GM21723 (cell line): Measurements from ENCODE around the gene COPZ1.
"Not testable (repeated sequence)": the region's sequence is repeated elsewhere in the genome, so short reads cannot be mapped to it uniquely, and the experiment has no call there.

Experiments used
- ATAC-seq: cut with Tn5 transposase; IDR thresholded peaks from one replicate; pipeline ENCODE4 v1.9.1; 2021; ENCODE audit warnings: mild to moderate bottlenecking, moderate library complexity; ENCODE audit not compliant: unreplicated experiment

Gene COPZ1

GRCh38 chr12:54330442-54330841 lies 5.5 kb downstream of the COPZ1 start:
- ATAC-seq = no peak

GRCh38 chr12:54331461-54331860 lies 6.5 kb downstream of the COPZ1 start:
- ATAC-seq = no peak

DNA sequence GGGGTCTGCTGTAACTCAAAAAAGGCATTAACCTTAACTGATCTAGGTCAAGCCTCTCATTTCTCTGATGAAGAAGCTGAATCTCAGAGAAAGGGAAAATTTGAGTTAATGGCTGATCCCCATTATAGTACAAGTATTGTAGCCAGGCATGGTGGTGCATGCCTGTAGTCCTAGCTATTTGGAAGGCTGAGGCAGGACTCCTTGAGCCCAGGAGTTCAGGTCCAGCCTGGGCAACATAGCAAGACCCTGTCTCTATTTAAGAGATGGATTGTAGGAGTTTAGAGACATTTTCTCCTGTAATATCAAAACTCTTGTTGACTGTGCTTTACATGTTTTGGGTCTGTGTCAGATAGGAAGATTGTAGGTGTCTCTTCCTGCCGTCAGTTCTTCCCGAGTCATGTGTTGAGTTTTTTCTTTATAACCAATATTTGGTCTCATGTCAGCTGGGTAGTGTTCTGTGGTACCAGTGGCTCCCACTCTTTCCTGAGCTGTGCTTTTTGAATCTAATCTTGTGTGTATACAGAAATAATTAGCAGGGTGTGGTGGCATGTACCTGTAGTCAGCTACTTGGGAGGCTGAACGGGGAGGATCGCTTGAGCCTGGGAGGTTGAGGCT lies 8.6 kb downstream of the COPZ1 start:
- no peak for ATAC-seq

- ATAC-seq = no peak
Observed at GRCh38 chr12:54337280-54337842, 12.4 kb downstream of the COPZ1 start.

DNA sequence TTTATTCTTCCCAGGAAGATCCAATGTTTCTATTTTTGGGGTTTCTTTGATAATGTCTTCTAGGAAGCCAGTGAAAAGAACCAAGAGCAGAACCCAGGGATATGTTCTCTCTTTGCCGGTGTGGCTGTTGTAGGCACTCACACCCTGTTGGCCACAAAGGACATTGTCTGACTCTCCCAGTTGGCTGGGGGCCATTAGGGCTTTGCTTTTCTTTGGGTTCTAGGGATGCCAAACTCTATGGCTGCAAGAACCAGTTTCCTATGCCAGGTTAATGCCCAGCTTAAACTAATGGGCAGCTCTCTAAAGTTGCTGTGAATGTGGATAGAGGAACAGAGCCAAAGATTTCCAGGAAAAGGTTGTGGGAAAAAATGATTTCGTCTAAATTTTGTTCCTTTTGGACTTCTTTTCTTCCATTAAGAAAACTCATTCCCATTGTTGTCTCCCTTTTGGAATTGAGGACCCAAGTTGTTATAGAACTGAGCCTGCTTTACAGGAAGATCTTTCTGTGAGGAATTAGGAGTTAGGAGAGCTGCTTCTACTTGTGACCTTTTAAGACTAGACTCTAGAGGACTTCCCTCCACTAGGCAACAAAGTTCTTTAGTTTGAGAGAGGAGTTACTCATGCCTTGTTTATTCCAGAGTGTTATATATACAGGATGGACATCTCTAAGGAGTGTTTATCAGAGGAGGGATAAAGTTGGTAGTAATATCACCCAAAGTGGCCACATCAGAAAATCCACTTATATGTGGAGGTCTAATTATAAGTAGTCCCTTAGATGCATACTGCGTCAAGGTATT lies 13.1 kb downstream of the COPZ1 start:
- ATAC-seq = no peak

DNA sequence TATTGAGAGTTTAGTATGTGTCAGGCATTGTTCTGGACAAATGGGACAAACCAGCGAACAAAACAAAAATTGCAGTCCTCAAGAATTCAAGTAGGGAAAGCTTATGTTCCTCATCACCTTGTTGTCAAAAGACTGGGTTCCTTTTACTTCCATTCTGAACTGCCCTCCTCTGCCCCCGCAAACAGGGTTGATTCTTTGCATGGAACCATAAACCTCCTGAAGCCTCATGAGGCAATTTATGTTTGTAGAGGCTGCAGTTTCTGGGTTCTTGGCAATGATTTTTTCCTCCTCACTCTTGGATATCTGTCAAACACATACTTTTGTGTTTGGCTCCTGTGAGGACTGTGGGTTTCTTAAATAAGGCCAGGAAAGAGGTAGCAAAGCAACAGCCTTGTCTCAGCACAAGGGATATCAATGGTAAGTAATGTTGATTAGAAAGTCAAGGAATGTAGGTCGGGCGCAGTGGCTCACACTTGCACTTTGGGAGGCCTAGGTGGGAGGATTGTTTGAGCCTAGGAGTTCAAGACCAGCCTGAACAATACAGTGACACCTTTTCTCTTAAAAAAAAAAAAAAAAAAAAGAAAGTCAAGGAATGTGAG lies 13.9 kb downstream of the COPZ1 start:
- no peak for ATAC-seq

- ATAC-seq = no peak
Observed at GRCh38 chr12:54340846-54341245, 15.9 kb downstream of the COPZ1 start.

DNA sequence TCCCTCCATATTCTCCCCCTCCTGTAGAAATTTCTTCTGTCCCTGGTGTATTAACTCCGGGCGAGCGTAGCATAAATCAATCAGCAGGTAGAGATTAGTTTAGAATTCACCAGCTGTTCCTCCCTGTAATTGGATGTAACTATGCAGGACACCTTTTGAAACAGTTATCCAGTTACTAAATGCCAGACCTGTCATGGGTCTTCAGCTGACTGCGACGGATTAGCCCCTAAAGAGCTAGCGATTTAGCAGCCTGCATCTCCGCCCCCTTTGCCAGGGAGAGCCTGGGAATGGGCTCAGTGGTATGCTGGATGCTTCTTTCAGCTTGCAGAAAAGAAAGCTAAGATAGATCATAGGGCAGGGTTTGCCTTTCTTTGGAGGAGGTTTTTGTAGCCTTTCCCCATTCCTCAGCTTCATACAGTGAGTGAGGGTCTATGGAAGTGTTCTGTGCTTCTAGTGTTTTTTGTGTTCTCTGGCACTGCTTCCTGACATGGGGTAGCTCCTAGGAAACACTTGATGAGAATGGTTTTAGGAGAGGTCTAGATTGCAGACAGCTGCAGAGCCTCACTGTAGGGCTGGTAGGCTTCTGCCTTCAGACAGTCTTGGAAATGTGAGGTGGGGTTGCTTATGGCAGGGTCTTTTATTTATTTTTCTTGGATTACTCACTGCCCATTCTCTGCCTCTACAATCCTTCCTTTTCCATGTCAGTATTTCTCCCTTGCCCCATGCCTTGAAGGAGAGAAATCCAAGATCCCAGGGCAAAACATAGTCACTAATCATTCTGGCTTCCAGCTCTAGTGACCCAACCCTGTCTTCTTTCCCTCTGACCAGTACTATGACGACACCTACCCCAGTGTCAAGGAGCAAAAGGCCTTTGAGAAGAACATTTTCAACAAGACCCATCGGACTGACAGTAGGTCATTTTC lies 16.7 kb downstream of the COPZ1 start:
- no peak for ATAC-seq

- no peak for ATAC-seq
Observed at GRCh38 chr12:54349036-54349435, 24.1 kb downstream of the COPZ1 start.

- ATAC-seq = no peak
Observed at GRCh38 chr12:54349679-54350078, 24.7 kb downstream of the COPZ1 start.

- no peak for ATAC-seq
Observed at GRCh38 chr12:54350743-54351142, 25.8 kb downstream of the COPZ1 start.

DNA sequence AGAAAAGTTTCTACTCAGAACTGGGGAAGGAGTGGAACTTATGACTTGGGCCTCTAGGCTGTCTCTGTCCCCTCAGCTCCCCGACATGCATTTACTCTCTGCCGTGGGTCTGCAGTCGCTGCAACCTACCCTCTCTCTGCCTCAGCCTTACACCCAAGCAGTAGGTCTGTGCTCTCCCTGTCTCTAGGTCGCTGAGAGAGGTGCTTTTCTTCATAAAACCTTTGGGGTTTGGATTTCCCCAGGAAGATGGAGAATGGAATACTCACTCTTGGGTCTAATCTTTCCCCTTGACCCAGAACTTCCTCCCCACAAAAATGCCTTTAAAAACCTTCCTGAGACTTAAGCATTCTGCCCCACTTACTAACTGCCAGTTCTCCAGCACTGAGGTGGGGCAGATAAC lies 26.4 kb downstream of the COPZ1 start:
- no peak for ATAC-seq

DNA sequence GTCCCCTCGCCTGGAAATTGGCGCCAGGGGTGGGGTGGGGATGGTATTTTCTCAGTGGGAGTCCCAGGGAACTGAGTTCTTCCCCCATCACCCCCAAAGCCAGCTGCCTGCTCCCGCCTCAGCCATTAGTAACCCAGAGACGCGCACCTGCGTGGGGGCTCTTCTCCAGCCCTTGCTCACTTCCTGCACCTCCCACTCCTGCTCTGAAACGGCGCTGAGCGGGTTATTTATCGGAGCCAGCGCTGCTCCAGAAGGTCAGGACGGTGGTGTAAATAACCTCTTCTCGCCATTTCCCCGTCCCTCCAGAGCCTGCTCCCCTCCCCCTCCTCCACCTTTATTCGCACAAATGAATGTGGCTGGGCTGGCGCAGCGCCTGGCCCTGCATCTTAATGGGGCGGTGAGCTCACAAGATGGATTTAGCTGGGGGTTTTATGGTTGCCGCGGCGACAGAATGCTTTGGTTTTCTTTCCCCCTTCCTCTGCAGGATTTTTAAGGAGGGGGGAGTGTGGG lies 27.1 kb downstream of the COPZ1 start:
- ATAC-seq = no peak

- no peak for ATAC-seq
Observed at GRCh38 chr12:54352891-54353874, 28.3 kb downstream of the COPZ1 start.

GRCh38 chr12:54354271-54354670 lies 29.3 kb downstream of the COPZ1 start:
- ATAC-seq = not testable (repeated sequence)

DNA sequence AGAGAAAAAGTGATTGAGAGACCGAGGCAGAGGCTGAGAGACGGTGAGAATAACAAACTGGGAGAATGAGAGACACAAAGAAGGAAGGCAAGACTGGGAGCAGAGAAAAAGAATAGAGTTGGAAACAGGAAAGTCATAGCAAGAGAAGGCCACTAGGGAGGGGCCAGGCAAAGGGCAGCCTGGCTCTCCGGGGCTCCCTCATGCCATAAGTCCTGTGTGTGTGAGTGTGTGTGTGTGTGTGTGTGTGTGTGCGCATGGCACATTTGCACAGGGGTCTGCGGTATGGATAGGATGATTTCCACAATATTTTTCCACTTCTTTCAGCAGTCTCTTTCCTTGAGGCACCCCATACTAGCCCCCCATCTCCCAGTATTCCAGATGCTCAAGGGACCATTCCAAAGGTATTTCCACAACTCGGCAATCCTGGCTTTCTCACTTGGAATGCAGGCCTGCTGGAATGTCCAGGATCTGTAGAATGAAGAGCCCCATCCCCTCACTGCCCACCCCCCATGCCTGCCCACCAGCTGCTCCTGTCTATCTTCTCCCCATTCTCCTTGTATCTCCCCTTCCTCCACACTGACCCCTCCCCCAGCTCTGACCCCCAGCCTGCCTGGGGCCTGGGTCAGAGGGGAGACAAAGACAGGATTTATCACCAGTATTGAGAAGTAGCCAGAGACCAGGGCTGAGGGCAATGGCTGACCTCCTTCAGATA lies 30.3 kb downstream of the COPZ1 start:
- ATAC-seq = no peak

DNA sequence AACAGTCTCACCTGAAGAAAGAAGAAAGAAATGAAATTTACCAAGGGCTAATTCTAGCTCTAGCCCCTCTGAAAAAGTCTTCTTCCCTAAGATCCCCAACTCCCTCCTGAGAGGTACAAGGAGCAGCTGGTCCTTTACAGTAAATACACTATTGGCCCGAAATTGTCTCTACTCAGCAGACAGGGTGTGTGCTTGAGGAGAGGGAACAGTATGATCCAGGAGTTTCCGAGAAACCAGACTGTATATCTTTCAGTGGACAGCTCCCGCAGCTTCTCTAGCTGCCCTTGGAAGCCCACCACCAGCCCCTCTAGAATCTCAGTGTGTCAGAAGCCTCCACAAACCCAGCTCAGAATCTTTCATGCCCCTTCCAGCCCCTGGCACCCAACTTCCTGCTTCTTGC lies 31.3 kb downstream of the COPZ1 start:
- ATAC-seq = no peak

GRCh38 chr12:54356951-54357356 lies 32.0 kb downstream of the COPZ1 start:
- no peak for ATAC-seq
